GM03348 (cell line): ENCODE results near the gene WDR5.

Experiments
- DNase-seq: peaks from one replicate; pipeline ENCODE4 v3.0.0; 2012; ENCODE audit warnings: low spot score

Gene WDR5

DNA sequence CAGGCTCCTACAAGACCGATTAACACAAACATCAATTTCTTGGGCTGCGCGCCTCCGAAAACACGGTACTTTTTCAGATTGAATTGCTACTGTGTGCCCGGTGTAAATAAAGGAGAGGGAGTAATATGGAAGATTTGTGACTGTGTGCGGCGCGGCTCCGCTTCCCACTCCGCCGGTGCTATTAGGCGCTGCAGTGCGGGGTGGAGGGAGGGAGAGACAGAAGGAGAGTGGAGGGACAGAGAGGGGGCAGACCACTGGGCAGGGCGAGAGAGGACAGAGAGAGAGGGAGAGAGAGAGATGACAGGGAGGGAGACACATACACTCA, 53.2 kb downstream of the WDR5 start:
- DNase-seq = no peak

DNA sequence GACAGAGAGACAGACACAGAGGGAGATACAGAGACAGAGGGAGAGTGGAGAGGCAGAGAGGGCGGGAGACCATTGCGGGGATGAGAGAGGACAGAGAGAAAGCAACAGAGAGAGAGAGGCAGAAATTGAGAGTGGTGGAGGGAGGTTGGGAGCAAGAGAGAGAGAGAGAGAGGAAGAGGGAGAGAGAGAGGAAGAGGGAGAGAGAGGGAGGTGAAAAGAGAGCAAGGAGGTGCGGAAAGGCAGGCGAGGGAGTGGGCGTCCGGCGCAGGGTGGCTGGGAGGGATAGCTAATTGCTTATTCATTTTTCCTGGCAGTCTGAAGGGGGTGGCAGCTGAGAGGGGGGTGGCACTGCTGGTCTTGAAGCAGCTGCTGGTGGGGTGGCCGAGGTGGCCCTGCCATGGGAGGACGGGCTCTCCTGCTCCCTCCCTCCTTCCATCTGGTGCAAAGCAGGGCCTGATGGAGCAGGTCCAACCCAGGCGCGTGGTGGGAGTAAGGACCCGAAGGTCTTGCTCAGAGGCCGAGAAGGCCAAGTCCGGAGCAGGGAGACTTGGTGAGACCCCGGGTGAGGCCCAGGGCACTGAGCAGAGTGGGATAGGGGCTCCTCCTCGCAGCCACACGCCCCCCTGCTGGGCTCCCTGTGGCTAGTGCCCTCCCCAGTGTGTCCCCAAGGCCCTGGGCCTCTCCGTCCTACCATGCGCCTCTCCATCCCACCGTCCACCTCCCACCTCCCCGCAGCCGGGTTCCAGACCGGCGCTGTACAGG, 53.8 kb downstream of the WDR5 start:
- no peak for DNase-seq

DNA sequence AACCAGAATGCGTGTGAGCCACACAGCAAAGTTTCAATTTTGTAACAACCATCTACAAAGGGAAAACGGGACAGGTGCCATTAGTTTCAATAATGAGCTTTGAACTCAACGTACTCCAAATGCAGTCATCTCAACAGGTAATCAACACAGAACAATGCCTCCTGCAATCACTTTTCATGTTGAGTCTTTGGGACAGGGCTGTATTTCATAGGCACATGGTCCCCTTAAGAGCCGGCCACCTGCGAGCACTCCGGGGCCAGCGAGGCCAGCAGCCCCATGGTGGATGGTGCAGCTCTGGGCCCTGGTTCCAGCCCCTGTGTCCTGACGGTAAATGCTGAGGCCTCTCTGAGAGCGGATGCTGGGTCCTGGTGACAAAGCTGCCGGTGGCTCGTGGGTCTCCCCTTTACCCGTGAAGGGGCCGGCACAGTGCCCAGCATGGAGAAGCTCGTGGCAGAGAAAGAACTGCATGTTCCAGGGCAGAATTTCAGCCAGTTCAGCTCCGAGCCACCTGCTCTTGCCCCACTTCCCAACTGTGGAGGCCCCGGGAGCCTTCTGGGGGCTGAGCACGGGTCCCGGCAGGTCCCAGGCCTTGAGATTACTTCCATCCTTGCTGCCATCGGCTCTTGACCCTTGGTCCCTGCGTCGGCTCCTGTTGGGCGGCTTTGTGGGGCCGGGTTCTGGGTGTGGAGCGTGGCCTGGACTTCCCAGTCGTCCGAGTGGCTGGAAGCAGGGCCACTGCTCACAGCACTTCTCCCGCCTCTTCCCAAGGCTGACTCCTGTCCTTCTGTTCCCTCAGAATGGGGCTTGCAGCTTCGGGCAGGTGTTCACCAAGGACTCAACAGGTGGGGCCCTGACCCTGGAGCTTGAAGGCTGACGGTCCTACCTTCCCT, 54.6 kb downstream of the WDR5 start:
- DNase-seq = no peak

DNA sequence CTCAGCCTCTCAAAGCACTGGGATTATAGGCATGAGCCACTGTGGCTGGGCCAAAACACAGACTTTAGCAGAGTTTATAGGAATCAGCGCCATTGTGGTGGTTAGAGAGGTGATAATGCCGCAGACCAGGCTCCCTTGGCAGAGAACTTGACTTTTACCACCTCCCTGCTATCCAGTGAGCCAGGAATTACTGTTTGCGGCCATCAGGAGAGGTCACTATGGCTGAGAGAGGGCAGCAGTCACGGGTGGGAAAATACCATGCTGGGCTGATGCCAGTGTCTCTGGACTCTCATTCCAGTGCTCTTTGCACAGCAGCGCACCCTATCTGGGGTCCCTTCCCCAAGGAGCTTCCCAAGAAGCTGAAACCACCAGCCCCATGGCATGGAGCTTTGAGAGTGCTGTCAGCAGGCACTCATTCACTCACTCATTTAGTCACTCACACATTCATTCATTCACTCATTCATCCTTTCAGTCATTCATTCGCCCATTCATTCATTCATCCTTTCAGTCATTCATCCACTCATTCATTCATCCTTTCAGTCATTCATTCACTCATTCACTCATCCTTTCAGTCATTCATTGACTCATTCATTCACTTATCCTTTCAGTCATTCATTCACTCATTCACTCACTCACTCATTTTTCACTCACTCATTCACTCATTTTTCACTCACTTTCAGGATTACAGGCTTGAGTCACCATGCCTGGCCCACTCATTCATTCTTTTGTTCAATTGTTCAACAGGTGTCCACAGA, 55.8 kb downstream of the WDR5 start:
- no peak for DNase-seq

DNA sequence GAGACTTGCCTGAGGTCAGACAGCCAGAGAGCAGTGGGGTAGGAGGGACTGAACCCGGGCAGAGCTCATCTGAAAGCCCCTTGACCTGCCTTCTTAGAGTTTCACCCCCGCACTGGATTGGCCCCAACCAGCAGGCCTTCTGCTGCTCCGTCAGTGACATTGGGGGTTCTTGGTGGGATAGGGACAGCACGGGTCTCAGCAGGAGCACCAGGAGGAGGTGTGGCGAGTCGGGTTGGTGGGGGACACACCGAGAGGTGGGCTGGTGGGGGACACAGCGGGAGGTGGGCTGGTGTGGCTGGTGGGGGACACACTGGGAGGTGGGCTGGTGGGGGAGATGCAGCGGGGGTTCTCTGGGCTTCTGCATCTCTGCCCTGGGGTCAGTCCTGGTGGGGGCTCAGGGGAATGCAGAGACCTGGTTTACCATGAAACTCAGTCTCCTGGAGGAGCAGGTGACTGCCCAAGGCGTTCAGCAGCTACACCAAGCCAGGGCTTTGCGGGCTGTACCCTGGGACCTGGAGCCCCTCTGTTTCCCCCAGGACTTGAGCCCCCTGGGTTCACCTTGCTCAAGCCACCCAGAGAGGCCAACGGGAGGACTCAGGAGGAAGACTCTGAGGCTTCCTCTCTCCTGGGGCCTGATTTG, 56.5 kb downstream of the WDR5 start:
- DNase-seq = no peak

DNA sequence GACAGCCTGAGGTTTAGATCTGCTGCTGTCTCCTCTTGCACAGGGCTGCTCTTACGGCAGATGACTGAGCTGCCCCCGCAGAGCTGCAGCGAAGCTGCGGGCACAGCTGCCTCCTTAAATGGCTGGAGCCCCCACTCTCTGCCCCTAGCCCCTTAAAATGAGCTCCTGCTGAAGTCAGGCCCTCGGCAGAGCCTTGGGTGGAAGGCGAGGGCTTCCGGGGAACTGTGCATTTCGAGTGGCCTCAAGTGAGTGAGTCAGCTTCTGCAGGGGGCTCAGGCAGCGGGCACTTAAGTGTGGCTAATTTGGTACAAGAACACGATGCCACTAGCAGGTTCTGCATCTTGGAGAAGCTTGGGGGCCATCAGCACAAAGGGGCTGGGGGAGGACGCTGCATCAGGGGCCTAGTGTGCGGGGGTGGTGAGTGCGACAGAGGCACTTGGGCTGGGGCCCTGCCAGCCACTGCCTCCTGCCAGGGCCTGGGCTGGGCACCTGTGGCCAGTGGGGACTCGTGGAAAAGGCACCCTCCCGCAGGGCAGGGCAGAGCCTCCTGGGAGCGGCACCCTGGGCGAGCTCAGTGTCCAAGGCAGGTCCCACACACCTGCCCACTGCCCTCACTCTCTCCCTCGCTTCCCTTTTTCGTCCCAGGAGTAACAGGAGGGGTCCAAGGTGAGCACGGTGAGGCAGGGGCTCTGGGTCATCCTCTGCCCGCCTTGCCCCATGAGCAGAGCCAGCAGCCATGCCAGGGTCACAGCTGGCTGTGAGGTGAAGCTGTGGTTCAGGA, 57.3 kb downstream of the WDR5 start:
- no peak for DNase-seq

DNA sequence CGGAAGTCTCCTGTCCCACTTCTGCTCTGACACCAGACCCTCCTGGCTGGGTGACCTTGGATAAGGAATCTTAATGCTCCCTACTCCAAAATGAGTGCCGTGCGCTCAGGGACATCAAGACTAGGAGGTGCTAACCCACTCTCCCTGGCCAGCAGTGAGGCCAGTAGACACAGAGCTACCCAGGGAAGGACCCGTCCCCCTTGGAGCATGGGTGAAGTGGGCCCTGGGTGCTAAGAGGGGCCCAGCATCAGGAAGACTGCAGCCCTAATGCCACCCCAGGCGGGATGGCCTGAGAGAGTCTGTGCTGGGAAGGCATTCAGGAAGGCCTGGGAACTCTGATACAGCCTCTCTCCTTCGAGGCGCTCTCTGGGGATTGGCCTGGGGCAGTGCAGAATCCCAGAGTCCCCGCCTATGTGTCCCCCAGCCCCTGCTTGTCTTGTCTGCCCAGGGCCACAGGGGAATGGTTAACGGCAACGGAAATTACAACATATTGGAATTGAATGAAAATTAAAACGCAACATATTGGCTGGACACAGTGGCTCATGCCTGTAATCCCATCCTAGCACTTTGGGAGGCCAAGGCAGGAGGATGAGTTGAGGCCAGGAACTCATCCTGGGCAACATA, 58.1 kb downstream of the WDR5 start:
- DNase-seq = no peak

DNA sequence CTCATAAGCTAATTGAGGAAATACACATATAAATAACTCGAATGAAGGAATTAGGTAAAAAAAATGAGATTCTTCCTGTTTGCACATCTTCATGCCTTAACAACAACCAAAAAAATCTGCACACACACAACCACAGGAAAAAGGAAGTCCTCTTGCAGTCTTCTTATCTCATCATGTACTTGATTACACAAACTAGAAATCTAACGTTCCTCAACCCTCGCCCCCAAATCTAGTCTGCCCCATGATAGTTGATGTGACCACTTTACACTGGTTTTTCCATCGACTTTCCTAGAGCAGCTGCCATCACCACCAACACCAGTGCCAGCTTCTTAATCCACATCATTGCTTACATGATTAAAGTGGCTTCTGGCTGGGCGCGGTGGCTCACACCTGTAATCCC, 59.7 kb downstream of the WDR5 start:
- no peak for DNase-seq

DNA sequence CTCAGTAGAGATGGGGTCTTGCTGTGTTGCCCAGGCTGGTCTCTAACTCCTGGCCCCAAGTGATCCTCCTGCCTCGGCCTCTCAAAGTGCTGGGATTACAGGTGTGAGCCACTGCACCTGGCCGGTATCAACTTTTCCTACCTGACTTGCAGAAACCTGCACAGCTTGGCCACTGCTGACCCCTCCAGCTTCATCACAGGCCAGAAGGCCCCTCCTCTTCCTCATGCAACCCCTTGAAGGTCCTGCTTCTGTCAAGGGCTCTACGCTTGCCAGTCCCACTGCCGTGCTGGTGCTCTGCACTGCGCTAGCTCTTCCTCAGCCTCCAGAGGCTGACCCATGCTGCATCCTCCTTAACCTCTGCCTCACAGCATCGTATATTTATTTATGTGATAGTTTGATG, 61.0 kb downstream of the WDR5 start:
- no peak for DNase-seq

DNA sequence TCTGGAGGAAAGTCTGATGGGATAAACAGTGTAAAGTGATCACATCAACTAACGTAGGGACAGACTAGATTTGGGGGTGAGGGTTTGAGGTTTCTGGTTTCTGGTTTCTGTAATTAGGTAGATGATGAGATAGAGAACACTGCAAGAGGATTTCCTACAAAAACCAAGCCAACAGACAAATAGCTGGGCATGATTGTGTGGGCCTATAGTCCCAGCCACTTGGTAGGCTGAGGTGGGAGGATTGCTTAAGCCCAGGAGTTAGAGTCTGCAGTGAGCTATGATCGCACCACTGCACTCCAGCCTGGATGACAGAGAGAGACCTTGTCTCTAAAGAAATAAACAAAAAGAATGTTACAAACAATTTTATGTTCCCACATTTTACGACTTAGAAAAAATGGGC, 62.9 kb downstream of the WDR5 start:
- no peak for DNase-seq

DNA sequence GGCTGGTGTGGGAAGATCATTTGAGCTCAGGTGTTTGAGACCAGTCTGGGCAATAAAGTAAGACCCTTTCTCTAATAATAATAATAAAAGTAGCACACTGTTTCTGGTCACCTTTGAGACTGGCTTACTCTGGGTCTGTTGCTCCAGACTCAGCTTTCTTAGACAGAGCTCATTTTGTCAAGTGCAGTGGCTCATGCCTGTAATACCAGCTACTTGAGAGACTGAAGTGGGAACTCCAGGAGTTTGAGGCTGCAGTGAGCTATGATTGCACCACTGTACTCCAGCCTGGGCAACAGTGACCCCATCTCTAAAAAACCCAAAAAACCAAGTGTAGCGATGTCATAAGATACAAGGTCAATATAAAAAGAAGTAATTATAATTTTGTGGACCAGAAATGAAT, 64.8 kb downstream of the WDR5 start:
- DNase-seq = no peak

DNA sequence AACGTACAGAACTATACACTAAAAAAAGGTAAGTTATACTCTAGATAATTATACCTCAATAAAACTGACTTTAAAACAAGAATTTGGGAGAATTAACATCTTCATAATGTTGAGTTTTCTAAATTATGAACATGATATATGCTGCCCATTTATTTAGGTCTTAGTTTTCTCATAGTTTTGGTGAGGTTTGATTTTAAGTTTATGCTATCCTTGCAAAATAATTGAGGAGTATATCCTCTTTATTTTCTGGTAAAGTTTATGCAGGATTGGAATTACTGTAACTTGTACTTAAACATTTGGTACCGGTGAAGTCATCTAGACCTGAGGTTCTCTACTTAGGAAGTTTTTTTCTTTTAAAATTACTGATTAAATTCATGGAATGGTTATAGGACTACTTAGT, 67.3 kb downstream of the WDR5 start:
- DNase-seq = no peak

DNA sequence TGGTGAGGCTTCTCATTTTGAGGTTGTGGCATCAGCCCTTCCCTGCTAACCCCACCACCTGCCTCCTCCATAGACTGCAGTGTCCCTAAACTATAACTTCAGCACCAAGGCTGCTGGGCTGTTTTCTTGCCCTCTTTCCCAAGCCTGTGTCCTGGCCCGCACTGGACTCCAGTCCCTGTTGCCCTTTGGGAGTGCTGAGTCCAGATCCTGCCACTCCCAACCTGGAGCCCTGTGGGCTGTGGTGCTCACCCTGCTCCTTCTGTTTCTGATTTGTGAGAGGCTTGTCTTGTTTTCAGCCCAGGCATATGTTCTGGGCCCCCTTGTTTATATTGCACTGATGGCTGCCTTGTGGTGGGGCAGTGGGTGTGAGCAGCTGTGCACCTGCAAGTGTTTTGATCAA, 68.2 kb downstream of the WDR5 start:
- no peak for DNase-seq

DNA sequence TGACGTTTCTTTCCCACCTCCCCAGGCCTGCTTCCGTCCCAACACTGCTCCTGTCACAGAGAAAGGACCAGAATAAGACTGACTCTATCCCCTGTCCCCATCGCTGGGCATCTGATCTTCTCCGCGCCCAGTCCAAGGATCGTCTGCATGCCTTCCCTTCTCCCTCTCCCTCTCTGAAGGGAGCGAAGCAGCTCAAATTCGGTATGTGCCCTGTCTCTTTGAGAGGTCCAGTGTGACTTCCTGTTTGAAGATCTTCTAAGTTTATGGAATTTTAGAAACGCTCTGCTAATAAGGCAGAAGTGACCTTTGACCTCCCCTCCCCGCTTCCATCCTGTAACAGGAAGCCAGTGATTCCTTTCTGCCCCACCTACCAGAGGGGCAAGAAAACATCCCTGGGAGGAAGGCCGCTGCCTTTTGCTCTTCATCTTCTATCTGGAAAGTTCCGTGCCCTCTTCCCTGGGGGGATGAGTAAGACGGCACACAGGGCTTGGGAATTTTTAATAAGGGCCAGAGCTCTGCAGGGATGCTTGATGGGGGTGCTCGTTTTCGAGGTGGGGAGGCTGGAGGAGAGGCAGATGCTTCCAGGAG, 69.2 kb downstream of the WDR5 start:
- DNase-seq = no peak

DNA sequence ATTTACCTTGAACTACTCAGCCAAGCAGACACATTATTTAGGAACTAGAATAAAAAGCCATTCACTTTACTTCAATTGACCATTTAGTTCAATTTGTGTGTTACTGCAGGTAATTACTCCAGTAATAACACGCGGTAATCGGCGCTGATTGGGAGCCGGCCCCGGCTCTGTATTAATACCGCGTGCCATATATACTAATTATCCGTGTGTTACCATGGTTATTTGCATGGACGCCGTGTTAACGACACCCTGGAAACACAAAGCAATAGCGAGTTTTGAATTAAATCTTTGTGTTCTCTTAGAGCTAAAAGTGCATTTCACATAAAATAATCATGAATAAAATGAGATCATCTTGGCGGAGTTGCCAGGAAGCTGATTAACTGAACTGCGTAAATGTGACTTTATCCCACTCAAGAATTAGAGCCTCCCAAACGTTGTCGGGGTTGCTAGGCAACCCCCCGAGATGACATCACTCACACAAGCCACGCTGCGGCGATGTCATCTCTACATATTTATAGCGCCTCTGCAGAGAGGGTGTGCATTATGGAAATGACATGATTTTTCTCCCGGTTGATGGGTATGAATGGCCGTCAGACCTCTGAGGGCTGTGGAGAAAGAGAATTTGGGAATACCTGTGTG, 69.9 kb downstream of the WDR5 start:
- peak; percentile 43 for DNase-seq

DNA sequence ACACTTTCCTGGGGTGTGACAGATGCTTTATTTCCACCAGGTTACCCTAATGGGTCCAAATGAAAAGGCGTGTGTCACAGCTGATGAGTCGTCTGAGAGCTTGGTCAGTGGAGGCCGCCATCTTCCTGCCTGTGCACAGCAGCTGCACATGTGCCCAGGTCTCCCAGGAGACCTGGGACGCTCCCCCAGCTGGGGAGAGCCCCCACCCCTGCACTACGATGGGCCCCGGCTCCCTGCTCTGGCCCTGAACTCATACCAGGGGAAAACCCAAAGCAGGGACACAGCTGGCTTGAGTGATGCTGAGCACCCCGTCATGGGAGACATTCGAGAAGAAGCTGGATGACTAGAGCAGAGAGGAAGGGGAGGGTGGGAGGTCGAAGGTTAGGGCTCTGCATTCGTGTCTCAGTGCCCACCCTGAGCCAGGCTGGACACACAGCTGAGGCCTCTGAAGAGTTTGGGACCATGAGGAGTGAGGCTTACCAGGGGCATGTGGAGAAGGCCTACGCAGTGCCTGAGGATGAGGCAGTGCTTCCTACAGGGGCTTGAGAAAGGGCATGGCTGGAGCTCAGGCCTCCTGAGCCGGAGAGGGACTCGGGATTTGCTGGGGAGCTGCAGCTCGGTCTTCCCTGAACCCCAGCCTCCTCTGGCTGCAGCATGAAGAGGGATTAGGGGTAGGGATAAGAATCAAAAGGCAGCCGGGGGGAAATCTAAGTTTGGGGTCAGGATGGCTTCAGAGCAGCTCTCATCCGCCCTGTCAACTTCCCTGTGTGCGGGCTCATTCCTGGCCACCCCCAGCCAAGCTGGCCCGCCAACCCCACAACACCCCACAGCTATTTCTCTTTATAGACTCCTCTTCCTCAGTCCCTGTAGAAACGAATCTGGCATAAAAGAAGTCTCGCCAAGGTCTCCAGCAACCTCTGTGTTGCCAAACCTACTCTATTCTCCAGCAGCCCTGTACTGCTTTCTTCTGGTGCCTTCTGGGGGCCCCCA, 70.7 kb downstream of the WDR5 start:
- DNase-seq = no peak

DNA sequence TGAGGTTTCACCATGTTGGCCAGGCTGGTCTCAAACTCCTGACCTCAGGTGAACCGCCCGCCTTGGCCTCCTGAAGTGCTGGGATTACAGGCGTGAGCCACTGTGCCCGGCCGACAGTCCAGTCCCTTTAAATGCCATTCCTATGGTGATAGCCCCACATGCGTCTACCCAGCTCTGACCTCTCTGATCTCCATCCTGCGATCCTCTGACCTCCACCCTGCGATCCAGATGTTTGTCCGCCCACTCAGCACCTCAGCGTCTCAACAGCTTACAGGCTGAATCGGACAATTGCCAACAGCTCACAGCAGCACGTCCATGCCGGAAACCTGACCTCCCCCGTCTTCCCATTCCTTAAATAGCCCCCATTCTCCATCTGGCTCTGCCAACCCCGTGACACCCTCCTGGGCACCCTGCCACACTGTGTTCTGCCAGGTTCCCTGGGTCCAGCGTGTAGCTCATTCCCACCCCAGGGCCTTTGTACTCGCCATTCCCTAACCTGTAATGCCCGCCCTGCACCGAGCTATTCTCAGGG, 72.5 kb downstream of the WDR5 start:
- no peak for DNase-seq

DNA sequence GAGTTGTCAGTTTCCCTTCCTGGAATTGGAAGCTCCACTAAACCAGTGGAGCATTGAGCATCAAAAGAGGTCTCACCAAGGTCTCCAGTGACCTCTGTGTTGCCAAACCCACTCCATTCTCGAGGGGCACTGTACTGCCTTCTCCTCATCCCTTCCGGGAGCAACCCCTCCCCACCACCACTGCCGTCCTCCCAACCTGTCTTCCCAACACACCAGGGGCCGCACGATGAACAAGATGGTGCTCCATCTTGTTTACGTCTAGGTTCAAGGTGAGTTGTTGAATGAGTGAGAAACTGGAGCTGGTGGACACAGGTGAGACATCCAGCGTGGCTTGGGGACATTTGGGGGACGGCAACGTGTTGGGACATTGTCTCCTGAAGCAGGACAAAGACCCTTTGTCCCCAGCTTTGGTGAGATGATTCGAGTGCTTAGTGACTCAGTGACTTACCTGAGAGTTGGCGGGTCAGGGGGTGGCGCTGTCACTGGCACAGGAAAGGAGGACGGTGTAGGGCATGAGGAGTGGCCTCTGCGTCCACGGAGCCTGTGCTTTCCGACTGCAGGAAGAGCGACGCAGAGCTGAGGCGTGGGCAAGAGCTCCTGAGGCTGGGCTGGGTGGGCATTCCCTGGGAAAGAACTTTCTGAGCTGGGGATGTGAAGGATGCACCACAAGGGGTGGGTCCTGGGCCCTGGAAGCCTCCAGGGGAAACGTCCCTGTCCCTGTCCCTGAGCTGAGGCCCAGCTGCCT, 73.3 kb downstream of the WDR5 start:
- no peak for DNase-seq
